ENCODE results near the gene ISCA2.
"Not testable (repeated sequence)": the region's sequence is repeated elsewhere in the genome, so short reads cannot be mapped to it uniquely, and the experiment has no call there.

The ISCA2 gene, protein sequence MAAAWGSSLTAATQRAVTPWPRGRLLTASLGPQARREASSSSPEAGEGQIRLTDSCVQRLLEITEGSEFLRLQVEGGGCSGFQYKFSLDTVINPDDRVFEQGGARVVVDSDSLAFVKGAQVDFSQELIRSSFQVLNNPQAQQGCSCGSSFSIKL

GRCh38 chr14:74493343-74494261, at the start of gene ISCA2:
Gene ISCA2, plus strand, starts transcription at chr14:74493765. Its CDS starts 10 bp downstream, at chr14:74493775.
- peak; percentile 97 to 99 for DNase-seq

- DNase-seq: no peak
Observed at GRCh38 chr14:74444866-74445265, 48.7 kb upstream of the ISCA2 start.

- not testable (repeated sequence) for DNase-seq
Observed at GRCh38 chr14:74454397-74454796, 39.2 kb upstream of the ISCA2 start.

- no peak for DNase-seq
Observed at GRCh38 chr14:74456684-74457564, 36.6 kb upstream of the ISCA2 start.

DNA sequence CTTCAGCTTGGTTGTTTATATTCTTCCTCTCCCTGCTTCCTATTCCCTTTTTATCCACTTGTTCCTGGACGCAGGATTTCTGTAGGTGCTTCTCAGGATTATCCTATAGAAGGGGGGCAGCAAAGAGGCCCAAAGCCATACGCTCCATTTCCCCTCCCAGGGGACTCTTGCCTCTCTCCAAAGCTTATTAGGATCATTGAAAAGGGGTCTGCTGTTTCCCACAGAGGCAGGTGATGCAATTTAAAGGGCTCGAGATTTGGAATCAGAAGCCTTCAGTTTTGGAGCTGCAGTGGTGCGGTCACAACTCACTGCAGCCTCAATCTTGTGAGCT, 36.0 kb upstream of the ISCA2 start:
- DNase-seq: no peak

DNA sequence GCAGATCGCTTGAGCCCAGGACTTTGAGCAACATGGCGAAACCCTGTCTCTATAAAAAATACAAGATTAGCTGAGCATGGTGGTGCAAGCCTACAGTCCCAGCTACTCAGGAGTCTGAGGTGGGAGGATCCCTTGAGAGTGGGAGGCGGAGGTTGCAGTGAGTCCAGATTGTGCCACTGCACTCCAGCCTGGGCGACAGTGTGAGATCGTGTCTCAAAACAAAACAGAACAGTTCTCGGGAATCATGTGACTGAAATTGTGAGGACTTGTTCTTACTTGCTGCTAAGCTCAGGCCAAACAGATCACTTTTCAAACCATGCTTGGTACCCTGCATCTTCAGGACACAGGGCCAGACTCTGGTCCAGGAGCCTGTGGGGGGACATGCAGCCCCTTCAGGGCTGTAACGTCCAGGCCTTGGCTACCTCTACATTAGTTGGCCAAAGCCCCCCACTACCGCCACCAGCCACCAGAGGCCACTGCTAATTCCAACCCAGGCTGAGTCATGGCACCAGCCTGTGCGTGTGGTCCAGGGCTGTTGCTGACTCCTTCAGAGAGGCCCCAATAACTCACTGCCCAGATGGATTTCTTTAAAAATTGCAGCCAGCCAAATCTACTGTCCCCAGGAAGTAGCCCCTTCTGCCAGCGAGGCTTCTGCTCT, 34.1 kb upstream of the ISCA2 start:
- DNase-seq: peak; percentile 3 to 8

DNA sequence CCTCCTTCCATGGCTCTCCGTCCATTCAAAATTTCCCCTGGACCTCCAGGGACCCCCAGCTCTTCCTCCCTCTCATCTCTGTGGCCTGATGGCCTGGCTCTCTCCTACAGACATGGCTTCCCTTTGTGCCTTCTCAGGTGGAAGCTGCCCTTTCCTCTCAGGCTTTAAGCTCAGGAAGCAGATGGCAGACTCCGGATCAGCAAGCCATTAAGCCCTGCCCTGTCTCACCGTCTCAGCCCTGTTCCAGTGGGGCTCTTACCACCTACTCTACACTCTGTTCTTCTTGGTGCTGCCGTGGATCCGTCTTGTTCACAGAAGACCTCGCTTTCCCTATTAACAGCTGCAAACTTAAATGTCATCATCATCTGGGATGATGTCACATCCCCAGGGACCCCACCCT, 33.6 kb upstream of the ISCA2 start:
- DNase-seq: no peak

DNA sequence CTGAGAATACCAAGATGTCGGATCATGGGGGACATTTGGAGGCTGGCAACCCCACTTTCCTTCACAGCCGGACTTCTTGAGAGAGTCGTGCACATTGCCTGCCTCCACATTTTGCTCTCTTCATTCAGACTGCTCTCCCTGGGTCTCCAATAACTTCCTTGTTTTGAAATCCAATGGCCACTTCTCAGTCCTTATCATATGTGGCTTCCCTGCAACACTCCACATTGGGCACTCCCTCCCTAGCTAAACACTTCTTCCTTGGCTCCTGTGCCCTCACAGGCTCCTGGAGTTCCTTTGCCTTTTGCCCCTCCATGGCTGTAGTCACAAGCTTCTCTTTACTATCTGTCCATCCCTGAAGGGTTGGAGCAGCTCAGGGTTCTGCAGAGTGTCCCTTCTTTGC, 30.6 kb upstream of the ISCA2 start:
- DNase-seq: no peak

- DNase-seq: no peak
Observed at GRCh38 chr14:74463697-74464096, 29.9 kb upstream of the ISCA2 start.

DNA sequence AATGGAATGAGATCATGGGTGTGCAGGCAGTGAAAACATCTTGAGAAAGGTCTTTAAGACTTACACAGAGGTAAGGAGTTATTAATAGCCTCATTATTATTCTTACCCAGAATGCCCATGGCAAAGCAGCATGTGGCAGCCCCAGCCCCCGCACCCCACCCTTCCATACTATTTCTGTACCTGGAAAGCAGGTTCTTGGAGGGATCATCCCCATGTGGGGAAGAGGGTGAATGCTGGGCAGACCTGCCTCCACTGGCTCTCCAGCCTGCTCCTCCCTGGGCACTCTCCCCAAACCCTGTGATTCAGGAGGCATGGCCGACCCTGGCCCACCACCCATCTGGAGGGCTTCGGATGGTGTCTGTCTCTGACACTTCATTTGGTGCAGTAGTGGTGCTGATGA, 28.8 kb upstream of the ISCA2 start:
- DNase-seq: no peak

GRCh38 chr14:74465335-74465734, 28.2 kb upstream of the ISCA2 start:
- DNase-seq: no peak

DNA sequence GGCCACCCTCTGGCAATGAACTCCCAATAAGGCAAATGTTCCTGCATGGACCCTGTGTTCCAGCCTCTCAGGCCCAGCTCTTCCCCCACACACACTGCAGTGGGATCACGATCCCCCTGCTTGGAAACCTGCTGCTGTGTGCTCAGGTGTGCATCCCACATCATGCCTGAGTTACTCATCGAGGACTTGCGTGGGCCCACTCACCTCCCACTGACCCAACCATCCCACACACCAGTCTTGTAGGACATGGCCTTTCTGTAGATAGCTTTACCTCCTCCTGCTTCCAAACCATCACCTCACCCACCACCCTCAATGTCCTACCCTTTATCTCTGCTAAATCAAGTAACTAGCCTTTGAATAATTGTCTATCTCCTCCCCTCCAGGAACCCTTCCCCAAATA, 25.1 kb upstream of the ISCA2 start:
- no peak for DNase-seq

DNA sequence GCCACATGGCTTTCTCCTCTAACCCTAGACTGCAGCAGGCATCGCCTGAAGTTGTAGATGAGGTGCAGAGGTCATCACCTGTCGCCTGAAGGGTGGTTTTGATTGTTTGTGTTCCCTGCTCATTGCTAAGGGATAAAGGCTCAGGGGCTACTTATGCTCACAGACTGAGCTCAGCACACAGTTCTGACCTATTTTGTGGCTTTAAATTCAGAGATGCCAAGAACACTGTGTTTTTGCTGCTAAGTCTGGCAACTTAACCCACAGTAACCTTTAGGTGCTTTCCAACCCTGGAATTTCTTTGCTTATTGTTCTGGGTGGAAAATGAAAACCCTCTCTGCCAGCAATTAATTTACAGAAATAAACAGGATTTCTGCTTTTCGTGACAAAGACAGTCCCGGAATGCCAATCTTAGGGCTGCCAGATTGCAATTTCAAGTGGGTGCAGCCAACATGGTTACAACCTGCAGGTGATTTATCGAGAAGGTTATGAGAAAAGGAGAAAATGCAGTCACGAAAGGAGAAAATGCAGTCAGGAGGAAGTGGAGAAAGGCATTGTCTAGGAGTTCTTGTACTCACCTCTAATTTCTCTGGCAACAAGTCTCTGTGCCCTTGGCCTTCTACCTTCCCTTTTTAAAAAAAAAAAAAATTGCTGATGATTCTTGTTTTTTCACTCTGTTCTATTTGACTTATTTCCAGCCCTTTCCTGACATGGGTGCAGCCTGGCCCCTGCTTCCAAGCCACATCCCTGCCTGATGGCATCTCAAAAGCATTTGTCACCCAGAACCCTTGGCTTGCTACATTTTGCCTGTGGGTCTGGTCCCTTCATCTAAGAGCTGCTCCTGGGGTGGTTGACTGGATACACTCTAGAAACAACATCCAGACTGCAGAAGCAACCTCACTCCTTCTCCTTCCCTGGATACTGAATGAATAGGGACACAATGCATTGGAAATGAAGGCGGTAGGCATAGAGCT, 23.7 kb upstream of the ISCA2 start:
- DNase-seq: no peak

- no peak for DNase-seq
Observed at GRCh38 chr14:74472601-74473000, 21.0 kb upstream of the ISCA2 start.

DNA sequence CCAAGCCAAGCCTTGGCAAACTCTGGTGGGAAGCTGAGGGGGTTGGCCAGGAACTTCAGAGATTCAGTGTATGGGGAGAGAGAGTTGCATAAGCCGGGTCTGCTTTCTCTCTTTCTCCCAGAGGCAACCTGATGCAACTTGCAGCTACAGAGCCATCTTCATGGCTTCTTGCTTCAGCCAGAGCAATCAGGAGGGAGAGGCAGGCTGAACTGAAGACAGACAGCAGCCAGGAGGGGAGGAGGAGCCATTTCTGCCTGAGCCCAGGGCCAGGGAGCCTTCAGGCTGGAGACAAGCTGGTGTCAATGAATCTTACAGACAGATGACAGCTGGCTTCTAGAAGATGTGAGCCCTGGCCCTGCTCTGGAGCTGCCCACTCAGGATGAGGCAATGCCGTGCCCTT, 19.2 kb upstream of the ISCA2 start:
- DNase-seq: no peak

DNA sequence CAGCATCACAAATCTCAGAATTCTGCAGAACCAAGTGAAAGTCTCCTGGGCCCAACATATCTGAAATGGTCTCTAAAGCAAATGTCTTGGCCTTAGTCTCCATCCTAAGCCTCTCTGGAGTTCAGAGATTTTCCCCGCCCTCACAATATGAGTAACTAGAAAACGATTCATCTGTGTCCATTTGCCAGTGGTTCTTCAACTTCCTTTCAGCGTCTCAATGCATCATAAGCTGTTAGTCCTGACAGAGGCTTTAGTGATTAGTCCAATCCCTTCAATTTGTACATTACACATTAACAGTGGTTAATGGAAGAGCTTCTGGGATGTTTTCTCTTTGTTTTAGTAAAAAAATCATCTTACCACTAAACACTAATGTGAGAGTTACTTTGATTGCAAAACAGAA, 17.9 kb upstream of the ISCA2 start:
- no peak for DNase-seq

- no peak for DNase-seq
Observed at GRCh38 chr14:74476107-74476506, 17.5 kb upstream of the ISCA2 start.

- no peak for DNase-seq
Observed at GRCh38 chr14:74476607-74477006, 17.0 kb upstream of the ISCA2 start.

DNA sequence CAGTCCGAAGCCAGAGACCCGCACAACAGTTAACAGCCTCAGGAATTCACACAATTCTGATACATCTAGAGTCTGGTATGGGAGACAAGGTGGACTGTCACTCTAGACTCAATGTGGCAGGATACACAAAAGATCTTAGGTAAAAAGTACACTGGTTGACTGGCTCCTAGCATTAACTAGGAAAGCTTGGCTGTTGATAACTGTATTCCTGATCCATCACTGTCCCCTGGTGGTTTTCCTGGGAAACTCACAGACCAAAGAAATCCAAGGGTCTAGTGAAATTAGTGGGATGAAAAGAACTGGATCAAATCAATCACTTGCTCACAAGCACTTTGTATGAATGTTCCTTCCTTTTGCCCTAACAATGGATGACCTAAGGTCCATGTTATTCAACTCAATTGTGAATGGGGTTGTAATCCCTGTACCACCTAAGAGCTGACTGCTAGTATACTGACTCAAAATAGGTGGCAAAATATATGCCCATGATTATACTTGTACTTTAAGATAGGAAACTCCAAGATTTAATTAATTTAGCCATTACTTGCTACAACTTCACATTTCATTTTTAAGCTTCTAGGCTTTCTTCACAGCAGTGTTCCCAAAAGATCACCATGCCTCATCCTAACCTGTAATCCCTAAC, 14.4 kb upstream of the ISCA2 start:
- no peak for DNase-seq

DNA sequence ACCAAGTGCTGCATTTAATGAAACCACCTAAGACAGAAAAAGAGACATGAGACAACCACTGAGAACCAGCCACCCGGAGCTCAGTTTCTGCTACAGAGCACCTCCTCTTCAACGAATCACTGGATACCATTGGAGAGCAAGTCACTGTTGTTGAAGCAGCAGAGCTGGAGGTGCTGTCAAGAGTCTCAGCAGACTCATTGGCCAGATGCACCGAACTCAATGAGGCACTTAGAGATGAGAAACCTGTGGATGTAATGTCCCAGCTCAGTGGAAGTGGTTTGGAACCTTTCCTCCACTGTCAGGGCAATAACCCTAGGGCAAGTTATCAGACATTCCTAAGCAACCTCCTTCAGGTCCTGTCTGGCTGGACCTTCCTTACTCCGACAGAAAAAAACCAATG, 13.5 kb upstream of the ISCA2 start:
- no peak for DNase-seq

GRCh38 chr14:74482571-74482970, 11.0 kb upstream of the ISCA2 start:
- DNase-seq: no peak

Measured in bone marrow (tissue), 2 donors.